Esophagus muscularis mucosa (tissue), 4 donors: ENCODE results near the gene PODNL1. TPM values are rescaled to one million over a fixed set of nuclear protein-coding genes. Genes with fewer than 3 reads are reported as not detected.

Experiments
- DNase-seq: peaks from one replicate; pipeline ENCODE4 v3.0.0-alpha.2; 2017; ENCODE audit errors: extremely low spot score
- H3K27ac ChIP-seq, 4 donors: fragments of 200-600 bp; sonication (generic); replicated peaks in 1 of 4; 1 replicate in 3 of 4; 2 replicates in 1 of 4; pipeline ENCODE4 v1.5.1; 2016 to 2019; ENCODE audit warnings: mild to moderate bottlenecking in 1 of 4
- H3K27me3 ChIP-seq, 4 donors: fragments of 200-600 bp; sonication (generic); one replicate each; pipeline versions ENCODE4 v1.5.1 to v1.6.0; 2016 to 2019
- H3K36me3 ChIP-seq, 4 donors: fragments of 200-600 bp; sonication (generic); one replicate each; pipeline ENCODE4 v1.5.1; 2016 to 2019
- H3K4me1 ChIP-seq, 4 donors: fragments of 200-600 bp; sonication (generic); one replicate each; pipeline ENCODE4 v1.5.1; 2016 to 2019
- H3K4me3 ChIP-seq, 4 donors: fragments of 200-600 bp; sonication (generic); 1 replicate in 2 of 4; 2 replicates in 2 of 4; pipeline ENCODE4 v1.5.1; 2016 to 2019; ENCODE audit warnings: mild to moderate bottlenecking in 4 of 4, moderate library complexity in 1 of 4
- H3K9me3 ChIP-seq, 4 donors: fragments of 200-600 bp; sonication (generic); 1 replicate in 3 of 4; 2 replicates in 1 of 4; pipeline ENCODE4 v1.5.1; 2016 to 2019
- EP300 ChIP-seq: sonication (generic); formaldehyde crosslinking; IDR thresholded peaks from one replicate; pipeline ENCODE4 v1.6.1; 2017; ENCODE audit warnings: antibody characterized with exemption
- POLR2A ChIP-seq: fragments of 450-650 bp; IDR thresholded peaks from one replicate; pipeline ENCODE4 v1.6.1; 2017; ENCODE audit warnings: antibody characterized with exemption, moderate library complexity, mild to moderate bottlenecking, low read depth
- POLR2AphosphoS5 ChIP-seq, 2 donors: sonication (generic); formaldehyde crosslinking; IDR thresholded peaks; one replicate each; pipeline ENCODE4 v1.6.1; 2017; ENCODE audit warnings: antibody characterized with exemption in 2 of 2
- WGBS: methylation state at CpG from one replicate; pipeline ENCODE4 v1.1.5; 2018; 5-methylcytosine and 5-hydroxymethylcytosine counted together
- intact Hi-C: fragments of 100-400 bp; cut with DNase I; formaldehyde crosslinking; loops from one replicate; pipeline ENCODE4 v1.15.1; 2023
- total RNA-seq, 4 donors: library from RNA; depleted of rRNA; stranded (reverse); fragments of >200 nt; gene quantifications; one replicate each; pipeline versions ENCODE4 v1.1.0 to v1.2.1, GENCODE V29; 2016
- TF ChIP-seq, protein P1 (sequence below), 3 experiments: fragments of 200-600 bp in 2 of 3; fragments of 450-650 bp in 1 of 3; sonication (generic) in 2 of 3; IDR thresholded peaks; one replicate each; pipeline ENCODE4 v1.5.1; 2017 to 2019; ENCODE audit warnings: antibody characterized with exemption in 3 of 3, mild to moderate bottlenecking in 2 of 3, moderate library complexity in 1 of 3

Gene PODNL1
- total RNA-seq, 4 donors from 2014 or later = 0.66 to 0.69 TPM; not detected in 2

DNA sequence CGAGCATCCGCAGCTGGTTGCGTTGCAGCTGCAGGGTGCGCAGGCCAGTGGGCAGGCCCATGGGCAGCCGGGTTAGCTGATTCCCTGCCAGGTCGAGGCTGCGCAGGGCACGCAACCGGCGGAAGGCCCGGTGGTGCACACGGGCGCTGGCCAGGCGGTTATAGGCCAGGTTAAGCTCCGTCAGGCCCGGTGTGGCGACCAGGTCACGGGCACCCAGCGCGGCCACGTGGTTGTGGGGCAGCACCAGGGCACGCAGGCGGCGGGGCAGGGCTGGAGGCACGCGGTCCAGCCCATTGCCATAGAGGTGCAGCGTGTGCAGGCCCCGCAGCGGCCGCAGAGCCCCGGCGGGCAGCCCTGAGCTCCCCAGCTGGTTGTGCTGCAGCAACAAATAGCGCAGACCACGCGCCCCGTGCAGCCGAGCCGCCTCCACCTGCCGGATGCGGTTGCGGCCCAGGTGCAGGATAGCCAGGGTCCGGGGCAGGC is 5.3 kb downstream of the PODNL1 start:
- no peak for DNase-seq
- no peak for TF ChIP-seq POLR2A
- TF ChIP-seq, protein P1, sequence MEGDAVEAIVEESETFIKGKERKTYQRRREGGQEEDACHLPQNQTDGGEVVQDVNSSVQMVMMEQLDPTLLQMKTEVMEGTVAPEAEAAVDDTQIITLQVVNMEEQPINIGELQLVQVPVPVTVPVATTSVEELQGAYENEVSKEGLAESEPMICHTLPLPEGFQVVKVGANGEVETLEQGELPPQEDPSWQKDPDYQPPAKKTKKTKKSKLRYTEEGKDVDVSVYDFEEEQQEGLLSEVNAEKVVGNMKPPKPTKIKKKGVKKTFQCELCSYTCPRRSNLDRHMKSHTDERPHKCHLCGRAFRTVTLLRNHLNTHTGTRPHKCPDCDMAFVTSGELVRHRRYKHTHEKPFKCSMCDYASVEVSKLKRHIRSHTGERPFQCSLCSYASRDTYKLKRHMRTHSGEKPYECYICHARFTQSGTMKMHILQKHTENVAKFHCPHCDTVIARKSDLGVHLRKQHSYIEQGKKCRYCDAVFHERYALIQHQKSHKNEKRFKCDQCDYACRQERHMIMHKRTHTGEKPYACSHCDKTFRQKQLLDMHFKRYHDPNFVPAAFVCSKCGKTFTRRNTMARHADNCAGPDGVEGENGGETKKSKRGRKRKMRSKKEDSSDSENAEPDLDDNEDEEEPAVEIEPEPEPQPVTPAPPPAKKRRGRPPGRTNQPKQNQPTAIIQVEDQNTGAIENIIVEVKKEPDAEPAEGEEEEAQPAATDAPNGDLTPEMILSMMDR (IDR thresholded peaks at IDR 0.05) = no peak
- no peak for TF ChIP-seq EP300
- no peak for TF ChIP-seq POLR2AphosphoS5 (IDR thresholded peaks at IDR 0.05)
- 97% methylated on average over 7 of the region's 42 CpGs for WGBS
- Histone ChIP-seq H3K36me3 (peaks cover 0 to 32% (median 21%) of the 10 kb centered on the region in 4 donors), H3K9me3 (no peaks in the 10 kb centered on the region), H3K27ac (no peak overlapping the region), H3K4me3 (no peak overlapping the region), H3K27me3 (peaks cover 0 to 50% (median 12%) of the 10 kb centered on the region in 4 donors), H3K4me1 (peaks cover 0 to 6% (median 5%) of the 10 kb centered on the region in 4 donors)
- intact Hi-C loops = no loop called here

DNA sequence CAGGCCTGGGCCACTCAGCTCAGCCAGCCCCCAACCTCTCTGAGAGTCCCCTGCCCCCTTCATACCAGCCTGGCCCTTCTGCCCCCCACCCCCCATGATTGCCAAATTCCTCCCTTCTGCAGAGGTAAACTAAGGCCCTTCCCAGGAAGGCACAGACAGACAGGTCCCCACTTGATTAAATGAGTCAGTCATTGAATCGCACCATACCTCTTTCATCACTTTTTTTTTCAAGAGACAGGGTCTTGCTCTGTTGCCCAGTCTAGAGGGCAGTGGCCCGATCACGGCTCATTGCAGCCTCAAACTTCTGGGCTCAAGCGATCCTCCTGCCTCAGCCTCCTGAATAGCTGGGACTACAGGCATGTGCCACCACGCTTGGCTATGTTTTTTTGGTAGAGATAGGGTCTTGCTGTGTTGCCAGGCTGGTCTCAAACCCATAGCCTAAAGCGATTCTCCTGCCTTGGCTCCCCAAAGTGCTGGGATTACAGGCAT is 6.0 kb downstream of the PODNL1 start:
- Histone ChIP-seq H3K4me1 (no peaks in the 10 kb centered on the region), H3K4me3 (no peak overlapping the region), H3K27ac (no peak overlapping the region), H3K9me3 (no peaks in the 10 kb centered on the region), H3K27me3 (peaks cover 0 to 42% (median 10%) of the 10 kb centered on the region in 4 donors), H3K36me3 (peaks cover under 1 to 39% (median 28%) of the 10 kb centered on the region in 4 donors)
- TF ChIP-seq POLR2A (no peak), EP300 (no peak), POLR2AphosphoS5 (IDR thresholded peaks at IDR 0.05) (no peak)
- TF ChIP-seq, protein P1 (IDR thresholded peaks at IDR 0.05) = no peak
- DNase-seq = no peak
- WGBS = 90% methylated on average over 6 of the region's 6 CpGs
- intact Hi-C loops = no loop called here

DNA sequence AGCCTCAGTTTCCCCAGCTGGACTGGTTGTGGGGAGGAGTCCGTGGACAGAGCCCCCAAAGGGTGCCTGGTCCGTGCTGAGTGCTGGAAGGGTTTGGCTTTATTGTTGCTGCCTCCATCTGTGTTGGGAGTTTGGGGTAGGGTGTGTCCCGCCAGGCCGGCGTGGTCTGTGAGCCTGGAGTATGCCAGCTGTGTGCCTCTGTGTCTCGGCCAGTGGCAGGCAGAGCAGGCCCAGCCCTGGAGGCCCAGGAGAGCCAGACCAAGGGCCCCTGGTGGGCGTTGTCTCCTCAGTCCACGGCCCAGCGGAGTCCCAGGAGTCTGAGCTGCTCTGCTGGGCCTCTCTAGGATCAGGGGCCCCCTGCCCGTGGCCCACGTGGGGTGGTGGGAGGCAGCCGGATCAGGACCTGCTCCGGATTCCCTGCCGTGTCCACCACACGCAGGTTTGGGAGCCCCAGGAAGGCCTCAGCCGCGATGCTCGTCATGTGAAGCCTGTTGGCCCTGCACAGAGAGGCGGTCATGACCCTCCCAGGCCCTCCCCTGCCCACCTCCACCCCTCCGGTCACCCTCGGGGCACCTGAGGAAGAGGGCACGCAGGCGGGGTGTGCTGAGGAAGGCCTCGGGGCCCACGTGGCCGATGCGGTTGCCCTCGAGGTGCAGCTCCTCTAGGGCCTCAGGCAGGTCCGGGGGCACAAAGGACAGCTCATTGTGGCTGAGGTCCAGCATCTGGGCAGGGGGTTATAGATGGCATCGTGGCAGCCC is 6.6 kb downstream of the PODNL1 start:
- peaks cover 4 to 46% (median 34%) of the 10 kb centered on the region in 4 donors for H3K36me3 ChIP-seq
- H3K4me1 ChIP-seq = peaks cover 0 to 2% (median 0%) of the 10 kb centered on the region in 4 donors
- no peaks in the 10 kb centered on the region for H3K9me3 ChIP-seq
- intact Hi-C loops = no loop called here
- DNase-seq = no peak
- peaks cover 0 to 40% (median 10%) of the 10 kb centered on the region in 4 donors for H3K27me3 ChIP-seq
- no peak overlapping the region for H3K27ac ChIP-seq
- 77% methylated on average over 8 of the region's 30 CpGs for WGBS
- TF ChIP-seq POLR2A (no peak), POLR2AphosphoS5 (IDR thresholded peaks at IDR 0.05) (no peak), EP300 (no peak)
- TF ChIP-seq, protein P1 (IDR thresholded peaks at IDR 0.05) = no peak
- H3K4me3 ChIP-seq = no peak overlapping the region

DNA sequence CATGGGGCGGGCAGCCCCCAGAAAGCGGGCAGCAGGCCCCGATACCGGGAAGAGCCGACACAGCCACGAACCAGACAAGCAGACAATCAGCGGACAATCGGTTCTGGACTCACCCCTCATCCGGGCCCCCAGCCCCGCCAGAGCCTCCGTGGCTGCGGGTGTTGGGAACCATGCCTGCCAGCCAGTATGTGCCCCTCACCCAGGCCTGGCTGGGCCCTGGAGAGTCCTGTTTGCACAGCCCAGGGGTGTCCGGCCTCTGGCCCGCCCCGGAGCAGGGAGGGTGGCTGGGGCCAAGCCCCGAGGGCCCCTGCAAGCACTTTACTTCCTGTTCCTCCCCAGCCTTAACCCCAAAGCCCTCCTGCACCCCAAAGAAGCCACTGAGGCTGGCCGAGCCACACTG is 7.8 kb downstream of the PODNL1 start:
- Histone ChIP-seq H3K36me3 (peaks cover 4 to 54% (median 42%) of the 10 kb centered on the region in 4 donors), H3K4me1 (peaks cover 0 to 5% (median 0%) of the 10 kb centered on the region in 4 donors), H3K4me3 (no peak overlapping the region), H3K9me3 (no peaks in the 10 kb centered on the region), H3K27ac (no peak overlapping the region), H3K27me3 (peaks cover 0 to 29% (median 2%) of the 10 kb centered on the region in 4 donors)
- intact Hi-C loops = no loop called here
- WGBS = 90% methylated on average over 2 of the region's 17 CpGs
- TF ChIP-seq EP300 (no peak), POLR2A (no peak), POLR2AphosphoS5 (IDR thresholded peaks at IDR 0.05) (no peak)
- TF ChIP-seq, protein P1 (IDR thresholded peaks at IDR 0.05) = no peak
- no peak for DNase-seq
